Measurements from ENCODE around the gene COMT. TPM values are rescaled to one million over a fixed set of nuclear protein-coding genes. Genes with fewer than 3 reads are reported as not detected.
A peak's percentile ranks its signal among the peaks of the same experiment; 100 is the strongest.

COMT gene
- total RNA-seq, 4 donors from 2014 or later, result 166 to 214 (median 180) TPM

- no peak for TF ChIP-seq CTCF (IDR thresholded peaks at IDR 0.05)
- ATAC-seq (ENCODE audit: low FRiP score), result no peak
- DNase-seq (ENCODE audit: low spot score), result no peak
These were observed 42.7 kb downstream of the COMT start for GRCh38 chr22:19984201-19984753.

- DNase-seq (ENCODE audit: low spot score) (no peak), ATAC-seq (ENCODE audit: low FRiP score) (no peak)
- no peak for TF ChIP-seq CTCF (IDR thresholded peaks at IDR 0.05)
These were observed 43.6 kb downstream of the COMT start for GRCh38 chr22:19984851-19985811.

- TF ChIP-seq CTCF (IDR thresholded peaks at IDR 0.05), result no peak
- no peak for DNase-seq (ENCODE audit: low spot score)
- no peak for ATAC-seq (ENCODE audit: low FRiP score)
These were observed 44.4 kb downstream of the COMT start for GRCh38 chr22:19986011-19986409.

GRCh38 chr22:19986410-19987341, 45.1 kb downstream of the COMT start:
- TF ChIP-seq CTCF (IDR thresholded peaks at IDR 0.05), result no peak
- ATAC-seq (ENCODE audit: low FRiP score) (peak; percentile 80), DNase-seq (ENCODE audit: low spot score) (no peak)

GRCh38 chr22:19987394-19988306, 46.1 kb downstream of the COMT start:
- no peak for ATAC-seq (ENCODE audit: low FRiP score)
- DNase-seq (ENCODE audit: low spot score), result no peak
- TF ChIP-seq CTCF (IDR thresholded peaks at IDR 0.05), result no peak

- TF ChIP-seq CTCF (IDR thresholded peaks at IDR 0.05), result no peak
- DNase-seq (ENCODE audit: low spot score), result no peak
- no peak for ATAC-seq (ENCODE audit: low FRiP score)
These were observed 46.8 kb downstream of the COMT start for GRCh38 chr22:19988331-19988808.
